Measurements from ENCODE around the gene HS2ST1.

DNA sequence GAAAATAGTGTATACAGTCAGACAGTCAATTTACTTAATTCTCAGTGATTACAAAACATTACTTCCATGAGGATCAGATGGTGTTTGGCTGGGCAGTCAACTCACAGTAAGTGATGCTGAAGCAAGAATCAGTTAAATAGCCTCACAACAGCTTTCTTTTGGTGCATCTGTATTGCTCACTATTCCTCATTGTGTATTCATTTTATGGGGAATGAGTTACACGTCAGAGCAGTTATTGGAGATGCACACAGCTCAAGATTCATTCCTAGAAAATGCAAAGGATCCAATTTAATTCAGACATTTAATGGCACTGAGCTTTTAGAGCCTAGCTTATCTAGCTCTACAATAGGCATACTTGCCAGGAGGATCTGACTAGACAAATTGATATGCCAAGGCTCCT lies 150.6 kb downstream of the HS2ST1 start:
- no peak for TF ChIP-seq EZH2 (IDR thresholded peaks at IDR 0.05; ENCODE audit: low read length)
- TF ChIP-seq, protein P1, sequence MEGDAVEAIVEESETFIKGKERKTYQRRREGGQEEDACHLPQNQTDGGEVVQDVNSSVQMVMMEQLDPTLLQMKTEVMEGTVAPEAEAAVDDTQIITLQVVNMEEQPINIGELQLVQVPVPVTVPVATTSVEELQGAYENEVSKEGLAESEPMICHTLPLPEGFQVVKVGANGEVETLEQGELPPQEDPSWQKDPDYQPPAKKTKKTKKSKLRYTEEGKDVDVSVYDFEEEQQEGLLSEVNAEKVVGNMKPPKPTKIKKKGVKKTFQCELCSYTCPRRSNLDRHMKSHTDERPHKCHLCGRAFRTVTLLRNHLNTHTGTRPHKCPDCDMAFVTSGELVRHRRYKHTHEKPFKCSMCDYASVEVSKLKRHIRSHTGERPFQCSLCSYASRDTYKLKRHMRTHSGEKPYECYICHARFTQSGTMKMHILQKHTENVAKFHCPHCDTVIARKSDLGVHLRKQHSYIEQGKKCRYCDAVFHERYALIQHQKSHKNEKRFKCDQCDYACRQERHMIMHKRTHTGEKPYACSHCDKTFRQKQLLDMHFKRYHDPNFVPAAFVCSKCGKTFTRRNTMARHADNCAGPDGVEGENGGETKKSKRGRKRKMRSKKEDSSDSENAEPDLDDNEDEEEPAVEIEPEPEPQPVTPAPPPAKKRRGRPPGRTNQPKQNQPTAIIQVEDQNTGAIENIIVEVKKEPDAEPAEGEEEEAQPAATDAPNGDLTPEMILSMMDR (optimal IDR thresholded peaks at IDR 0.05 in 1 of 3, IDR thresholded peaks at IDR 0.05 in 1 of 3, conservative IDR thresholded peaks at IDR 0.05 in 1 of 3; ENCODE audit: extremely low read depth in 1 of 3, insufficient read depth in 2 of 3, low read length in 3 of 3) = no peak

Data from keratinocyte (primary cell).